Lower lobe of right lung (tissue), 2 donors: Measurements from ENCODE around the gene MRI1. TPM values are rescaled to one million over a fixed set of nuclear protein-coding genes. Genes with fewer than 3 reads are reported as not detected.

Experiments used
- ATAC-seq, 2 donors: fragments of 200-7000 bp; cut with Tn5 transposase; one replicate each; pipeline ENCODE4 v1.9.1; 2020 to 2022; ENCODE audit warnings: mild to moderate bottlenecking in 2 of 2, moderate library complexity in 2 of 2
- DNase-seq: peaks from one replicate; pipeline ENCODE4 v3.0.0-alpha.2; 2020
- H3K27ac ChIP-seq: fragments of 200-600 bp; one replicate; pipeline ENCODE4 v1.8.0; 2022
- H3K27me3 ChIP-seq: fragments of 200-600 bp; one replicate; pipeline ENCODE4 v1.8.0; 2022; ENCODE audit warnings: low read depth
- H3K36me3 ChIP-seq: fragments of 200-600 bp; one replicate; pipeline ENCODE4 v1.8.0; 2022; ENCODE audit warnings: mild to moderate bottlenecking
- H3K4me1 ChIP-seq: fragments of 200-600 bp; one replicate; pipeline ENCODE4 v1.8.0; 2022
- H3K4me3 ChIP-seq: fragments of 200-600 bp; one replicate; pipeline ENCODE4 v1.8.0; 2022; ENCODE audit warnings: mild to moderate bottlenecking
- H3K9me3 ChIP-seq: fragments of 200-600 bp; one replicate; pipeline ENCODE4 v1.8.0; 2022
- intact Hi-C: fragments of 100-400 bp; cut with DNase I; formaldehyde crosslinking; loops from one replicate; pipeline ENCODE4 v1.11.0; 2022
- total RNA-seq: library from RNA; stranded (reverse); fragmentation: NEBNext Ultra II Directional; extraction: Animal tissue kit (Norgen Biotek cat#: 25700); gene quantifications from one replicate; pipeline ENCODE4 v1.2.1, GENCODE V29; 2021
- TF ChIP-seq, protein P1 (sequence below): fragments of 200-600 bp; IDR thresholded peaks from one replicate; pipeline ENCODE4 v1.8.0; 2022; ENCODE audit warnings: antibody characterized with exemption, mild to moderate bottlenecking
- donor health status: DM: no; HTN: yes; CAD: no; lungs with severe emphysema.

MRI1 gene
- total RNA-seq, 1 donor from 2014 or later = 30.4 TPM

GRCh38 chr19:13794757-13795589 is 30.7 kb downstream of the MRI1 start, which contains the start of gene ZSWIM4:
Gene ZSWIM4, plus strand, starts transcription at chr19:13795443. Its CDS starts 206 bp downstream, at chr19:13795649.
- Histone ChIP-seq H3K36me3 (no peaks in the 10 kb centered on the region), H3K9me3 (no peaks in the 10 kb centered on the region), H3K27me3 (no peaks in the 10 kb centered on the region), H3K27ac (peak within 1 kb of the TSS; percentile 94), H3K4me3 (peak within 1 kb of the TSS; percentile 79), H3K4me1 (peaks cover 34% of the 10 kb centered on the region)
- ATAC-seq (peak; percentile 97 to 98), DNase-seq (peak; percentile 100)
- intact Hi-C loops = no loop called here
- TF ChIP-seq, protein P1, sequence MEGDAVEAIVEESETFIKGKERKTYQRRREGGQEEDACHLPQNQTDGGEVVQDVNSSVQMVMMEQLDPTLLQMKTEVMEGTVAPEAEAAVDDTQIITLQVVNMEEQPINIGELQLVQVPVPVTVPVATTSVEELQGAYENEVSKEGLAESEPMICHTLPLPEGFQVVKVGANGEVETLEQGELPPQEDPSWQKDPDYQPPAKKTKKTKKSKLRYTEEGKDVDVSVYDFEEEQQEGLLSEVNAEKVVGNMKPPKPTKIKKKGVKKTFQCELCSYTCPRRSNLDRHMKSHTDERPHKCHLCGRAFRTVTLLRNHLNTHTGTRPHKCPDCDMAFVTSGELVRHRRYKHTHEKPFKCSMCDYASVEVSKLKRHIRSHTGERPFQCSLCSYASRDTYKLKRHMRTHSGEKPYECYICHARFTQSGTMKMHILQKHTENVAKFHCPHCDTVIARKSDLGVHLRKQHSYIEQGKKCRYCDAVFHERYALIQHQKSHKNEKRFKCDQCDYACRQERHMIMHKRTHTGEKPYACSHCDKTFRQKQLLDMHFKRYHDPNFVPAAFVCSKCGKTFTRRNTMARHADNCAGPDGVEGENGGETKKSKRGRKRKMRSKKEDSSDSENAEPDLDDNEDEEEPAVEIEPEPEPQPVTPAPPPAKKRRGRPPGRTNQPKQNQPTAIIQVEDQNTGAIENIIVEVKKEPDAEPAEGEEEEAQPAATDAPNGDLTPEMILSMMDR = no peak

DNA sequence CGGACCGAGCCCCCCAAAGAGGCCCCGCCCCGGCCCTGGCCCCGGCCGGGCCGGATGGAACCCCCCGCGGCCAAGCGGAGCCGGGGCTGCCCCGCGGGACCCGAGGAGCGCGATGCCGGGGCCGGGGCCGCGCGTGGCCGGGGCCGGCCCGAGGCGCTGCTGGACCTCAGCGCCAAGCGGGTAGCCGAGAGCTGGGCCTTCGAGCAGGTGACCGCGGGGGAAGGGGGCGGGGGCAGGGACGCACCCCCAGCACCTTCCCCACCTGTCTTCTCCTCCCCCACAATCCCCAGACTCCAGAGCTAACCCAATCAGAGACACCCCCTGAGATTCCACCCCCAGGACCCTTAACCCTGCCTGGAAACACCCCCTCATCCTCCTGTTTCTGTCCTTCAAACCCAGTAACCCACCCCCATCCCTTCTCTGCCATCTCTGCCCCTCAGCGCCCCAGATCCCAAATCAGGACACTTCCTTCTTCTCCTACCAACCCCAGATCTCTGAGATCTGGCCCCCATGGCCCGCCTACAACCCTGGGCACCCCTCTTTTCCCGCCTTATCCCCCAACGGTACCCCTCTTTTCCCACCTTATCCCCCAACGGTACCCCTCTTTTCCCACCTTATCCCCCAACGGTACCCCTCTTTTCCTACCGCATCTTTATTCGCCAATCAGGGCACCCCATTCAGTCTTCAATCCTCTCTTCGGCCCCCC is 31.4 kb downstream of the MRI1 start:
- no peaks in the 10 kb centered on the region for H3K9me3 ChIP-seq
- intact Hi-C loops = no loop called here
- peaks cover 32% of the 10 kb centered on the region for H3K4me1 ChIP-seq
- H3K27me3 ChIP-seq = no peaks in the 10 kb centered on the region
- H3K4me3 ChIP-seq = peak overlapping the region; percentile 79
- no peak for DNase-seq
- TF ChIP-seq, protein P1 = no peak
- no peaks in the 10 kb centered on the region for H3K36me3 ChIP-seq
- ATAC-seq = peak; percentile 4 to 5
- H3K27ac ChIP-seq = peak overlapping the region; percentile 94

GRCh38 chr19:13796301-13797057 is 32.2 kb downstream of the MRI1 start:
- Histone ChIP-seq H3K36me3 (no peaks in the 10 kb centered on the region), H3K27me3 (no peaks in the 10 kb centered on the region), H3K4me1 (peaks cover 32% of the 10 kb centered on the region), H3K4me3 (peak overlapping the region; percentile 79), H3K9me3 (no peaks in the 10 kb centered on the region), H3K27ac (peak overlapping the region; percentile 94)
- DNase-seq = peak; percentile 64
- ATAC-seq = peak; percentile 4 to 44
- intact Hi-C loops = no loop called here
- TF ChIP-seq, protein P1 = peak; percentile 29

GRCh38 chr19:13797058-13797440 is 32.7 kb downstream of the MRI1 start:
- Histone ChIP-seq H3K36me3 (no peaks in the 10 kb centered on the region), H3K4me3 (peak overlapping the region; percentile 79), H3K4me1 (peaks cover 32% of the 10 kb centered on the region), H3K9me3 (no peaks in the 10 kb centered on the region), H3K27ac (peak overlapping the region; percentile 94), H3K27me3 (no peaks in the 10 kb centered on the region)
- ATAC-seq (no peak), DNase-seq (no peak)
- intact Hi-C loops = no loop called here
- TF ChIP-seq, protein P1 = no peak

GRCh38 chr19:13797870-13798269 is 33.5 kb downstream of the MRI1 start:
- Histone ChIP-seq H3K4me3 (no peak overlapping the region), H3K27me3 (no peaks in the 10 kb centered on the region), H3K36me3 (no peaks in the 10 kb centered on the region), H3K9me3 (no peaks in the 10 kb centered on the region), H3K4me1 (peaks cover 32% of the 10 kb centered on the region), H3K27ac (no peak overlapping the region)
- ATAC-seq (peak in 1 of 2 donors; percentile 15), DNase-seq (peak; percentile 62)
- TF ChIP-seq, protein P1 = no peak
- intact Hi-C loops = no loop called here
